ENCODE data around the gene CNTFR. TPM values are rescaled to one million over a fixed set of nuclear protein-coding genes. Genes with fewer than 3 reads are reported as not detected.

CNTFR gene
- total RNA-seq, 1 experiment from 2014 or later: not detected

GRCh38 chr9:34591917-34592866, 2.7 kb upstream of the CNTFR start:
- H3K9me3 Mint-ChIP-seq (ENCODE audit: low read depth, unreplicated experiment): no peaks in the 10 kb centered on the region
- no peak for DNase-seq
- H3K36me3 Mint-ChIP-seq (ENCODE audit: insufficient read depth, unreplicated experiment): peaks cover 6% of the 10 kb centered on the region
- BruUV-seq (replicated peaks): no TSS peak
- peaks cover 85% of the 10 kb centered on the region for H3K27me3 Mint-ChIP-seq (ENCODE audit: unreplicated experiment)
- H3K4me3 Mint-ChIP-seq (ENCODE audit: low read depth, unreplicated experiment): no peak overlapping the region
- intact Hi-C loops (cut with micrococcal nuclease; ENCODE audit: unreplicated experiment): loop anchor here (5.0 to 10.0 kb wide), 3 partner anchors 45 to 187 kb away; no protein-coding TSS in a partner anchor
- CTCF ChIA-PET: interaction anchor here (1.0 to 2.3 kb wide), 7 partner anchors 12 to 188 kb away, joined by 3 to 22 read pairs (median 4); no protein-coding TSS in a partner anchor
- no peak for TF ChIP-seq CTCF (IDR thresholded peaks at IDR 0.05; ENCODE audit: unreplicated experiment)
- H3K4me1 Mint-ChIP-seq (ENCODE audit: low read depth, unreplicated experiment): no peaks in the 10 kb centered on the region
- no peak overlapping the region for H3K27ac Mint-ChIP-seq (ENCODE audit: unreplicated experiment)

DNA sequence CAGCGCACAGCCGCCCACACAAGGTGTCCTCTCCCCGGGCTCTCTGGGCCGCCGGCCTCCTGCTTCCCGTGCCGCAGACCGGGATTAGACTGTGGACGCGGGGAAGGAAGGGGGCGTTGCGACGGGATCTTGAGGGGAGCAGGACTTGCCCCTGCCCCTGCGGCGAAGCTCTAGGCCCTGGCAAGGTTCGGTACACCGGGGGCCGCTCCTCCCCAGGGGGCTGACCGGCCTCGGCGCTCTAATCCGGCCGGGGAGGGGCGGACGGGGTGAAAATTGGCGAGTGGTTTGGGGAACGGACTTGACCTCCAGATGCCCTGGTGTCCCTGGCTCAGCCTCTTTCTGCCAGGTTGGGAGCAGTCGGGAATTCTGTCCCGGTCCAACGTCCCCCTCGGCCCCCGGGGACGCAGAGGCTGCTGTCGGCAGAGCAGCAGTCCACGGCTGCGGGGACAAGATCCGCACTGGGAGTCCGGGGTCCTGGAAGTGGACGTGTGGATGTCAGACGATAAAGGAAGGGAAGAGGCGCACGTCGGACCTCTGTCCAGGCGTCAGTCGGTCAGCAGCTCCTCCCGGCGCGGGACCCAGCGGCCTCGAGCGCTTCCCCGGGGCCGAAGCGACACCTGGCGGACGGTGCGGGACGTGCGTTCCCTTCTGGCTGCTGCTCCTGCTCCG, 1.9 kb upstream of the CNTFR start:
- Mint-ChIP-seq H3K4me3 (ENCODE audit: low read depth, unreplicated experiment) (peak overlapping the region; percentile 65), H3K4me1 (ENCODE audit: low read depth, unreplicated experiment) (no peaks in the 10 kb centered on the region), H3K27ac (ENCODE audit: unreplicated experiment) (no peak overlapping the region), H3K36me3 (ENCODE audit: insufficient read depth, unreplicated experiment) (peaks cover 6% of the 10 kb centered on the region), H3K9me3 (ENCODE audit: low read depth, unreplicated experiment) (no peaks in the 10 kb centered on the region), H3K27me3 (ENCODE audit: unreplicated experiment) (peaks cover 85% of the 10 kb centered on the region)
- peak; percentile 88 for DNase-seq
- TF ChIP-seq CTCF (IDR thresholded peaks at IDR 0.05; ENCODE audit: unreplicated experiment): peak; percentile 79
- intact Hi-C loops (cut with micrococcal nuclease; ENCODE audit: unreplicated experiment): loop anchor here (5.0 to 10.0 kb wide), 3 partner anchors 44 to 187 kb away; no protein-coding TSS in a partner anchor
- CTCF ChIA-PET: interaction anchor here (1.0 to 2.3 kb wide), 7 partner anchors 11 to 188 kb away, joined by 3 to 22 read pairs (median 4); no protein-coding TSS in a partner anchor
- no TSS peak for BruUV-seq (replicated peaks)

DNA sequence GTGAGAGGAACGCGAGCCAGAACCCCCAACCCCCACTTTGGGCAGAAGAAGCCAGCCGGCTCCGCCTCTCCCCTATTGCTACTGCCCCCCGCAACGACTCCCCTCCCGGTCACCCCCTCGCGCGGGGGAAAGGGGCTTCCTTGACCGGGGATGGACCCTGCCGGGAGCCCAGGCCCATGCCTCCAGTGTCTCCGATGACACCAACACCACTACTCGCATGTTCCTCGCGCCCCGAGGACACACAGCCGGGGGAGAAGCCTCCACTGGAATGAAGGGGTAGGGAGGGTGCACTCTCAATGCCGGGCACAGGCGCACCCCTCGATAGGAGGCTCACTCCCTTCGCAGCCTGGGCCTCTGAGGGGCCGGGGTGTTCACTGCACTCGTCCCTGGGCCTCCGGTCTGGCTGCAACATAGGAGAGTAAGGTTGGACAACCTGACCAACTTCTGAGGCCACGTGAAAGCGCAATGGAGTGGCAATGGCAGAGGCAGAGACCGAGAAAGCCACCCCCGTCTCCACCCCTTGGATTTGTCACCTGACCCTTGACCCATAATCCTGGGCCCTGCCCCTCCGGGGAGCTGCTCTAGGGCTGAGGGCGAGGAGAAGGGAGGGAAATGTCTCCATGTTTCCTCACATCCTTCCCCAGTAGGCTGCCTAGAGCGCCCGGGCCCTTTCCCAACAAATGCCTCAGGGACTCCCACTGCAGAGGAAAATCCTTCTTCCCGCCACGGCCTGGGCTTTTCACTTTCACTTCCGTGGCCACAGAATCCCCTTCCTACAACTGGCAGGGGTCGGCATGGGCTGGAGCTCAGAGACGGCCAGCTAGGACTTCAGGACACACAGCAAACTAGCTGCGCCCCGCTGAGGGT, 1.1 kb upstream of the CNTFR start:
- Mint-ChIP-seq H3K36me3 (ENCODE audit: insufficient read depth, unreplicated experiment) (peaks cover 6% of the 10 kb centered on the region), H3K4me3 (ENCODE audit: low read depth, unreplicated experiment) (peak overlapping the region; percentile 65), H3K27ac (ENCODE audit: unreplicated experiment) (no peak overlapping the region), H3K4me1 (ENCODE audit: low read depth, unreplicated experiment) (no peaks in the 10 kb centered on the region), H3K27me3 (ENCODE audit: unreplicated experiment) (peaks cover 85% of the 10 kb centered on the region), H3K9me3 (ENCODE audit: low read depth, unreplicated experiment) (no peaks in the 10 kb centered on the region)
- TF ChIP-seq CTCF (IDR thresholded peaks at IDR 0.05; ENCODE audit: unreplicated experiment): no peak
- intact Hi-C loops (cut with micrococcal nuclease; ENCODE audit: unreplicated experiment): loop anchor here (5.0 to 10.0 kb wide), 3 partner anchors 43 to 186 kb away; no protein-coding TSS in a partner anchor
- no TSS peak for BruUV-seq (replicated peaks)
- CTCF ChIA-PET: interaction anchor here (1.0 to 2.3 kb wide), 2 partner anchors 11 to 43 kb away, joined by 4 to 22 read pairs; no protein-coding TSS in a partner anchor
- DNase-seq: peak; percentile 9

Data from Calu3 (cell line).